Mucosa of rectum (tissue), 2 donors: Measurements from ENCODE around the gene SP2.

Experiments used
- H3K27ac ChIP-seq, 2 donors: one replicate each; pipeline ENCODE4 v1.7.0; 2013; ENCODE audit warnings: inconsistent platforms in 2 of 2, low read depth in 2 of 2, low read length in 2 of 2
- H3K27me3 ChIP-seq, 2 donors: one replicate each; pipeline ENCODE4 v1.7.0; 2013; ENCODE audit warnings: low read length in 2 of 2; ENCODE audit not compliant: control insufficient read depth in 2 of 2, insufficient read depth in 2 of 2
- H3K36me3 ChIP-seq, 2 donors: one replicate each; pipeline ENCODE4 v1.7.0; 2013; ENCODE audit warnings: low read length in 2 of 2; ENCODE audit not compliant: control insufficient read depth in 2 of 2, insufficient read depth in 2 of 2
- H3K4me1 ChIP-seq, 2 donors: one replicate each; pipeline ENCODE4 v1.7.0; 2013; ENCODE audit warnings: low read length in 2 of 2, mild to moderate bottlenecking in 1 of 2; ENCODE audit not compliant: control insufficient read depth in 2 of 2, insufficient read depth in 2 of 2
- H3K4me3 ChIP-seq, 2 donors: one replicate each; pipeline ENCODE4 v1.7.0; 2013; ENCODE audit warnings: low read length in 2 of 2
- H3K9ac ChIP-seq, 2 donors: one replicate each; pipeline ENCODE4 v1.7.0; 2013; ENCODE audit warnings: low read length in 2 of 2, low read depth in 1 of 2, mild to moderate bottlenecking in 1 of 2
- H3K9me3 ChIP-seq, 2 donors: one replicate each; pipeline ENCODE4 v1.7.0; 2013; ENCODE audit warnings: low read length in 2 of 2; ENCODE audit not compliant: control insufficient read depth in 2 of 2
- donor health status: healthy.
- donor health status: Normal muscosa, but diverticular disease.

Gene SP2

DNA sequence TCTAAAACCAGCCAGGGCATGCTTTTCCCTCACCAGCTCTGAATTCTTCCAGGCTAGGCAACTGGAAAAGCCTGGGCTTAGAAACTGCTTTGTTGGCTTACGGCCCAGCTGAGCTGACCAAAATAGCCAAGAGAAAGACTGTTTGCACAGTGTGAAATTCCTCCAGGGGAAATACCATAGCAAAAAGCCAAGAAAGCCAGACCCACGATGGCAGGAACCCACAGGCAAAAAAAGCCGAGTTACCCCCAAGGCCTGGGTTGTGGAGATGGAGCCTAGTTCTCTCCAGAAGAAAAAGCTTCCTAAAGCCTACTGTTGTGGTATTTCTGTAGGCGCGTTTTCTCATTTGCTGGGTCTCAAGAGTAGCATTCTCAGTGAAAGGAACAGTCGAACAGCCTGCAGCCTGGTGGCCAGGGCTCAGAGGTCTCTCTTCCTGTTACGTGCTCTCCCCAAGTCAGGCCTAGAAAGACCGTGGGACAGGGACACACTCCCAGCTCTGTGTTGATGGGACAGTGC, 9.2 kb downstream of the SP2 start:
- peak overlapping the region; percentile 12 to 62 for H3K27ac ChIP-seq
- no peaks in the 10 kb centered on the region for H3K27me3 ChIP-seq
- no peaks in the 10 kb centered on the region for H3K9me3 ChIP-seq
- H3K4me1 ChIP-seq, result peaks cover 3 to 9% of the 10 kb centered on the region in 2 donors
- no peak overlapping the region for H3K4me3 ChIP-seq
- H3K9ac ChIP-seq, result no peak overlapping the region
- peaks cover 0 to 12% of the 10 kb centered on the region in 2 donors for H3K36me3 ChIP-seq

DNA sequence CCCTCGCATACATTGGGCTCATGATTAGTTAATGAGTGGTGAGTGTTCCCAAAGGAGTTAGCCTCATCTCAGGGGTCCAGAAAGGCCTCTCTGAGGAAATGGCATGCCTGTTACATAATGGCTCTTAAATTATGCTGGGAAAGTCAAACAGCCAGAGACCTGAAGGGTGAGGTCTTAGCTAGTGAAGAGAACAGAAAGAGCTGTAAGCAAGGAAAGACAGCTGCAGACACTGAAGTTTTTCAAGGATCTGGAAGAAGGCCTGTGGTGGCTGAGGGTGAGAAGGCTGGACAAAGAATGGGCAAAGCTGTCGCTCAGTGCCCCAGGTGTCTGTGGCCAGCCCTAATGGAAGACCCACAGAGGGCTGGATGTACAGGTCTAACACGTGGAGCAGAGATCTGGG, 10.4 kb downstream of the SP2 start:
- no peak overlapping the region for H3K4me3 ChIP-seq
- H3K27ac ChIP-seq, result peak overlapping the region in 1 of 2 donors; percentile 62
- H3K36me3 ChIP-seq, result peaks cover 0 to 13% of the 10 kb centered on the region in 2 donors
- no peaks in the 10 kb centered on the region for H3K9me3 ChIP-seq
- H3K4me1 ChIP-seq, result peaks cover 3 to 9% of the 10 kb centered on the region in 2 donors
- no peak overlapping the region for H3K9ac ChIP-seq
- no peaks in the 10 kb centered on the region for H3K27me3 ChIP-seq

GRCh38 chr17:47907932-47908562, 12.0 kb downstream of the SP2 start:
- Histone ChIP-seq H3K36me3 (peaks cover 0 to 11% of the 10 kb centered on the region in 2 donors), H3K4me3 (no peak overlapping the region), H3K27me3 (no peaks in the 10 kb centered on the region), H3K9ac (no peak overlapping the region), H3K27ac (no peak overlapping the region), H3K4me1 (peaks cover 3 to 9% of the 10 kb centered on the region in 2 donors), H3K9me3 (no peaks in the 10 kb centered on the region)

DNA sequence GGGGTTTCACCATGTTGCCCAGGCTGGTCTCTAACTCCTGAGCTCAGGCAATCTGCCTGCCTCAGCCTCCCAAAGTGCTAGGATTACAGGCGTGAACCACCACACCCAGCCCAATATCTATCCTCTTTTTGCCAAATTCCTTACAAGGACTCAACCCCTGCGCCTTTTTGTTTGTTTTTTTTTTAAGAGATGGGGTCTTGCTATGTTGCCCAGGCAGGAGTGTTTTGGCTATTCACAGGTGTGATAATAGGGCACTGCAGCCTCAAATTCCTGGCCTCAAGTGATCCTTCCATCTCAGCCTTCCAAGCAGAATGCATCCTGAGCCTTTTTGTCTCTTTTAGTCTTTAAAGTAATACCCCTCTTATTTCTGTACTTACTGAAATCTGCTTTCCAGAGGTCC, 17.0 kb downstream of the SP2 start:
- H3K9ac ChIP-seq, result no peak overlapping the region
- no peaks in the 10 kb centered on the region for H3K4me1 ChIP-seq
- H3K36me3 ChIP-seq, result peaks cover 18 to 22% of the 10 kb centered on the region in 2 donors
- H3K9me3 ChIP-seq, result no peaks in the 10 kb centered on the region
- no peaks in the 10 kb centered on the region for H3K27me3 ChIP-seq
- no peak overlapping the region for H3K27ac ChIP-seq
- no peak overlapping the region for H3K4me3 ChIP-seq

DNA sequence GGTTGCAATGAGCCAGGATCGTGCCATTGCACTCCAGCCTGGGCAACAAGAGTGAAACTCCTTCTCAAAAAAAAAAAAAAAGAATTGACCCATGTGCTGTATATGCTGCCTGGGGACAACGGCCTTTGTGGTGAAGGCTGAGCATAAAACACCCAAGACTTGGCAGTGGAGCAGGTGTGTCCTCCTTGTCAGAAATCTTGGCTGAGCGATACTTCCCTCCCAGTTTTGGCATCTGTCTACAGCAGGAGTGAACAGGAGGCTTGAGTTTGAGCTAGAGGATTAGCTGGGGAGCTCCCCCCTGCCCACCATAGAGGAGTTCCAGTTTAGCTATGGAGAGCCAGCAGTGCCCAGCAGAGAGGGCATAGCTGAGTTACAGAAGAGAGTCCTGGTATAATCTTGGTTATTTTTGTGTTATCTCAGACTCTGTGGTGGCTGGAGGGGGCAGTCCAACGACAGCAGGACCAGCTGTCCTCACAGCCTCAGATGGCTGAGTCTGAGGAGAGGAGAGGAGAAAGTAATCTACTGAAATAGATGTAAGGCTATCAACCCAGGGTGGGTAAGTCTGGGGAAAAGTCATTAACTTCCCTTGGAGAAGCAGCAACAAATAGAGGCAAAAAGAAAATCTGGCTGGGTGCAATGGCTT, 18.4 kb downstream of the SP2 start:
- Histone ChIP-seq H3K27ac (no peak overlapping the region), H3K9ac (no peak overlapping the region), H3K36me3 (peaks cover 18 to 22% of the 10 kb centered on the region in 2 donors), H3K27me3 (no peaks in the 10 kb centered on the region), H3K4me1 (no peaks in the 10 kb centered on the region), H3K9me3 (no peaks in the 10 kb centered on the region), H3K4me3 (no peak overlapping the region)

GRCh38 chr17:47915776-47916398, 19.9 kb downstream of the SP2 start:
- no peaks in the 10 kb centered on the region for H3K4me1 ChIP-seq
- H3K27ac ChIP-seq, result no peak overlapping the region
- no peak overlapping the region for H3K4me3 ChIP-seq
- H3K9me3 ChIP-seq, result no peaks in the 10 kb centered on the region
- peaks cover 18% of the 10 kb centered on the region in 2 donors for H3K36me3 ChIP-seq
- no peak overlapping the region for H3K9ac ChIP-seq
- H3K27me3 ChIP-seq, result no peaks in the 10 kb centered on the region

DNA sequence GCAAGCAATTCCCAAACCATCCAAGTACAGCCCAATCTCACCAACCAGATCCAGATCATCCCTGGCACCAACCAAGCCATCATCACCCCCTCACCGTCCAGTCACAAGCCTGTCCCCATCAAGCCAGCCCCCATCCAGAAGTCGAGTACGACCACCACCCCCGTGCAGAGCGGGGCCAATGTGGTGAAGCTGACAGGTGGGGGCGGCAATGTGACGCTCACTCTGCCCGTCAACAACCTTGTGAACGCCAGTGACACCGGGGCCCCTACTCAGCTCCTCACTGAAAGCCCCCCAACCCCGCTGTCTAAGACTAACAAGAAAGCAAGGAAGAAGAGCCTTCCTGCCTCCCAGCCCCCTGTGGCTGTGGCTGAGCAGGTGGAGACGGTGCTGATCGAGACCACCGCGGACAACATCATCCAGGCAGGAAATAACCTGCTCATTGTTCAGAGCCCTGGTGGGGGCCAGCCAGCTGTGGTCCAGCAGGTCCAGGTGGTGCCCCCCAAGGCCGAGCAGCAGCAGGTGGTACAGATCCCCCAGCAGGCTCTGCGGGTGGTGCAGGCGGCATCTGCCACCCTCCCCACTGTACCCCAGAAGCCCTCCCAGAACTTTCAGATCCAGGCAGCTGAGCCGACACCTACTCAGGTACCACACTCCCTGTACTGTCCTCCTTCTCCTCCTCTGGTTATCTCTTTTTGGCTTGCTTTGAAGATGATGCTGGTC, 20.6 kb downstream of the SP2 start:
- H3K9ac ChIP-seq, result no peak overlapping the region
- H3K27ac ChIP-seq, result no peak overlapping the region
- no peak overlapping the region for H3K4me3 ChIP-seq
- H3K4me1 ChIP-seq, result no peaks in the 10 kb centered on the region
- peaks cover 18 to 19% of the 10 kb centered on the region in 2 donors for H3K36me3 ChIP-seq
- no peaks in the 10 kb centered on the region for H3K27me3 ChIP-seq
- H3K9me3 ChIP-seq, result no peaks in the 10 kb centered on the region

DNA sequence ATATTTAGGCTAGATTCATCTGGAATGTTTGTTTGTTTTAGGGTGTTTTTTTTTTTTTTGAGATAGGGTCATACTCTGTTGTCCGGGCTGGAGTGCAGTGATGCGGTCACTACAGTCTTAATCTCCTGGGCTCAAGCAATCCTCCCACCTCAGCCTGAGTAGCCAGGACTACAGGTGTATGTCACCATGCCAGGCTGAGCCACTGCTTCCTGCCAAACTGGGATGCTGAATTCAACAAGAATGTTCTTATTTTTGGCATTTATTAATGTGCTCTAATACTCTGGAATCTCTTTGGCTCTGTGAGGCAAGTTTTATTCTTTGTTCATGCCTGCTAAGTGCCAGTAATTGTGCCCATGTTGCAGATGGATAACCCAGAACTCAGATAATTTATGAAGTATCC, 21.5 kb downstream of the SP2 start:
- Histone ChIP-seq H3K4me1 (no peaks in the 10 kb centered on the region), H3K27ac (no peak overlapping the region), H3K36me3 (peaks cover 18 to 20% of the 10 kb centered on the region in 2 donors), H3K9me3 (no peaks in the 10 kb centered on the region), H3K9ac (no peak overlapping the region), H3K4me3 (no peak overlapping the region), H3K27me3 (no peaks in the 10 kb centered on the region)

DNA sequence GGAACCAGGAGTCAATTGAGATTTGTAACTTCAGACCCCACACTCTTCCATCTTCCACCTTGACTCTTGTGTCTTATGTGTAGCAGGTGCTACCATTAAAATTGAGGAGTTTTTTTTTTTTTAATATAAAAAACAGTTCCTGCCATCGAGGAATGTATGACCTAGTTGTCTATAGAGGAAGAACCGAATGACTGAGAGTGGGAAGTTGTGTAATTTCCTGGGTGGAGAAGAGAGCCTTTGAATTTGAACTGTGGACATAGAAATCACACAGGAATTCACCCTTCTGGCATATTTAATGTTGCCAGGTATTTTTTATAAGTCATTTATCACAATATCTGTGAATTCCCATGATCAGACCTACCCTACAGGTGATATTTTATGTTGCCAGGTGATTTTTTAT, 22.0 kb downstream of the SP2 start:
- Histone ChIP-seq H3K4me3 (no peak overlapping the region), H3K27ac (no peak overlapping the region), H3K9ac (no peak overlapping the region), H3K36me3 (peaks cover 20 to 25% of the 10 kb centered on the region in 2 donors), H3K4me1 (no peaks in the 10 kb centered on the region), H3K9me3 (no peaks in the 10 kb centered on the region), H3K27me3 (no peaks in the 10 kb centered on the region)

- Histone ChIP-seq H3K4me3 (no peak overlapping the region), H3K9me3 (no peaks in the 10 kb centered on the region), H3K4me1 (no peaks in the 10 kb centered on the region), H3K27ac (no peak overlapping the region), H3K9ac (no peak overlapping the region), H3K27me3 (no peaks in the 10 kb centered on the region), H3K36me3 (peaks cover 26 to 34% of the 10 kb centered on the region in 2 donors)
Measured at GRCh38 chr17:47918991-47919390, 23.0 kb downstream of the SP2 start.
